K562 (cell line): ENCODE results near the gene TSPAN16. TPM values are rescaled to one million over a fixed set of nuclear protein-coding genes. Genes with fewer than 3 reads are reported as not detected.
A peak's percentile ranks its signal among the peaks of the same experiment; 100 is the strongest.
"Not testable (repeated sequence)": the region's sequence is repeated elsewhere in the genome, so short reads cannot be mapped to it uniquely, and the experiment has no call there.

Experiments used
- ATAC-seq: fragments of 200-7000 bp; cut with Tn5 transposase; 3 replicates; pipeline ENCODE4 v1.9.1; 2020; ENCODE audit warnings: moderate library complexity
- BruUV-seq: library from RNA; stranded (reverse); fragments of 400-500 nt; replicated peaks from 2 replicates; lab custom pipeline; 2021; lab: Mats Ljungman, UMichigan
- CTCF ChIA-PET: fragments of 300-600 bp; formaldehyde crosslinking; extraction: SDS; loops from one replicate; lab custom pipeline; 2021; ENCODE audit warnings: low intra/inter-chr PET ratio; lab: Yijun Ruan, JAX
- POLR2A ChIA-PET: fragments of 300-600, 350-650 bp; sonication (Branson Sonifier 250); formaldehyde crosslinking; extraction: SDS; loops from one replicate; lab custom pipeline; 2021; ENCODE audit warnings: antibody characterized with exemption, inconsistent platforms; lab: Yijun Ruan, JAX
- DNase-seq, 4 experiments: peaks; one replicate each; pipeline versions ENCODE4 v3.0.0 to v3.0.0-alpha.2; 2011 to 2018; ENCODE audit warnings: low spot score in 3 of 4, mixed read lengths in 3 of 4; ENCODE audit errors: extremely low read depth in 1 of 4
- FAIRE-seq: peaks from 2 replicates; lab custom pipeline; 2011; peaks lifted over from hg19 to GRCh38; lab: Jason Lieb, UNC
- H2AFZ ChIP-seq: 2 replicates; pipeline ENCODE4 v1.6.0; 2011; ENCODE audit warnings: low read depth, low read length, control low read depth, inconsistent platforms
- H3K27ac ChIP-seq: fragments of 200-600 bp; 3 replicates; pipeline ENCODE4 v1.8.0; 2011; ENCODE audit warnings: low read depth, mild to moderate bottlenecking, control low read depth, inconsistent platforms, low read length, moderate library complexity, mixed read lengths; ENCODE audit errors: extremely low read depth
- H3K27me3 ChIP-seq, 2 experiments: fragments of 300-600 bp in 1 of 2; 2 replicates in 1 of 2; 3 replicates in 1 of 2; pipeline versions ENCODE4 v1.6.0 to v1.8.0; 2011; ENCODE audit warnings: inconsistent platforms in 2 of 2, low read length in 2 of 2, mild to moderate bottlenecking in 1 of 2, mixed read lengths in 1 of 2, moderate library complexity in 1 of 2; ENCODE audit not compliant: control insufficient read depth in 2 of 2, insufficient read depth in 2 of 2
- H3K36me3 ChIP-seq: fragments of 300-600 bp; 3 replicates; pipeline ENCODE4 v1.8.0; 2011; ENCODE audit warnings: mild to moderate bottlenecking, low read length, inconsistent platforms; ENCODE audit not compliant: control insufficient read depth, insufficient read depth
- H3K4me1 ChIP-seq, 2 experiments: fragments of 200-600 bp in 1 of 2; replicated peaks in 1 of 2; 2 replicates in 1 of 2; 3 replicates in 1 of 2; pipeline versions ENCODE4 v1.5.1 to v1.8.0; 2011; ENCODE audit warnings: inconsistent platforms in 2 of 2, low read length in 2 of 2, mild to moderate bottlenecking in 1 of 2, mixed read lengths in 1 of 2, moderate library complexity in 1 of 2; ENCODE audit not compliant: control insufficient read depth in 2 of 2, insufficient read depth in 2 of 2
- H3K4me2 ChIP-seq: 2 replicates; pipeline ENCODE4 v1.6.1; 2011; ENCODE audit warnings: low read length, control low read depth, inconsistent platforms, mixed read lengths; ENCODE audit not compliant: insufficient read depth
- H3K4me3 ChIP-seq: fragments of 200-600 bp; sonication (generic), shearing (Covaris generic); 2 replicates; pipeline ENCODE4 v1.5.1; 2016; ENCODE audit warnings: control low read depth, inconsistent platforms
- H3K79me2 ChIP-seq: fragments of 200-600 bp; 3 replicates; pipeline ENCODE4 v1.8.0; 2011; ENCODE audit warnings: low read length, inconsistent platforms; ENCODE audit not compliant: control insufficient read depth, insufficient read depth
- H3K9ac ChIP-seq, 2 experiments: 2 replicates each; pipeline versions ENCODE4 v1.6.0 to v1.6.1; 2011; ENCODE audit warnings: low read depth in 2 of 2, low read length in 2 of 2, control low read depth in 1 of 2, inconsistent platforms in 1 of 2, mild to moderate bottlenecking in 1 of 2, mixed read lengths in 1 of 2; ENCODE audit not compliant: insufficient read depth in 1 of 2
- H3K9me1 ChIP-seq: one replicate; pipeline ENCODE4 v1.6.0; 2011; ENCODE audit warnings: inconsistent platforms, mild to moderate bottlenecking, low read length, moderate library complexity; ENCODE audit not compliant: control insufficient read depth, insufficient read depth
- H3K9me3 ChIP-seq: replicated peaks from 2 replicates; pipeline ENCODE4 v1.5.1; 2011; ENCODE audit warnings: low read depth, low read length, inconsistent platforms; ENCODE audit not compliant: control insufficient read depth, insufficient read depth
- H4K20me1 ChIP-seq: replicated peaks from 2 replicates; pipeline ENCODE4 v1.6.1; 2011; ENCODE audit warnings: low read length, inconsistent platforms, mixed read lengths; ENCODE audit not compliant: control insufficient read depth, insufficient read depth
- BCOR ChIP-seq: fragments of 450-650 bp; IDR thresholded peaks from 2 replicates; pipeline ENCODE4 v1.6.1; 2016
- C11orf30 ChIP-seq: fragments of 450-650 bp; IDR thresholded peaks from 2 replicates; pipeline ENCODE4 v1.6.1; 2016; ENCODE audit warnings: low read depth, mild to moderate bottlenecking
- HNRNPH1 ChIP-seq: fragments of 200-400 bp; formaldehyde crosslinking; optimal IDR thresholded peaks from 2 replicates; pipeline ENCODE3; 2017; ENCODE audit warnings: low read depth, mild to moderate bottlenecking, low read length, moderate library complexity
- MYBL2 ChIP-seq, 2 experiments: fragments of 450-650 bp in 1 of 2; sonication (generic) in 1 of 2; formaldehyde crosslinking in 1 of 2; IDR thresholded peaks; 2 replicates each; pipeline versions ENCODE4 v1.6.1 to v1.8.1; 2017 to 2022; ENCODE audit warnings: borderline replicate concordance in 1 of 2, inconsistent platforms in 1 of 2, low read depth in 1 of 2, mild to moderate bottlenecking in 1 of 2, missing genetic modification reagents in 1 of 2, moderate library complexity in 1 of 2
- NR2F6 ChIP-seq: fragments of 450-650 bp; formaldehyde crosslinking; IDR thresholded peaks from 2 replicates; pipeline ENCODE4 v1.4.0; 2020; ENCODE audit warnings: mild to moderate bottlenecking
- RBM25 ChIP-seq: fragments of 200-400 bp; formaldehyde crosslinking; IDR thresholded peaks from 2 replicates; pipeline ENCODE4 v1.6.1; 2018; ENCODE audit warnings: low read length, low read depth, moderate library complexity; ENCODE audit not compliant: severe bottlenecking
- ZNF121 ChIP-seq: sonication (generic); formaldehyde crosslinking; conservative IDR thresholded peaks from 2 replicates; pipeline ENCODE4 v1.8.0; 2022; ENCODE audit warnings: missing genetic modification reagents
- ZNF766 ChIP-seq: fragments of 200-800 bp; sonication (Bioruptor generic); conservative IDR thresholded peaks from 2 replicates; pipeline ENCODE4 v1.6.1; 2016; ENCODE audit warnings: missing genetic modification characterization, missing compliant biosample characterization
- WGBS: fragments of 100-300 bp; shearing (Covaris generic); methylation state at CpG from one replicate; pipeline ENCODE4 v1.1.6; 2016; ENCODE audit warnings: low coverage, mixed read lengths; ENCODE audit not compliant: insufficient coverage; ENCODE audit errors: missing lambda C conversion rate; 5-methylcytosine and 5-hydroxymethylcytosine counted together
- in situ Hi-C: fragments of 300-500 bp; cut with MboI; formaldehyde crosslinking; loops from 4 replicates; pipeline ENCODE4 v1.15.0; 2018; ENCODE audit warnings: inconsistent platforms, mixed read lengths
- intact Hi-C: fragments of 100-400 bp; cut with micrococcal nuclease; formaldehyde crosslinking; loops from 2 replicates; pipeline ENCODE4 v1.14.2; 2022
- polyA plus RNA-seq, 8 experiments: library from polyadenylated mRNA; depleted of rRNA in 4 of 8; stranded (reverse) in 5 of 8; unstranded in 3 of 8; fragments of >200 nt; fragmentation: Nextera tagmentation in 2 of 8; fragmentation: Illumina TruSeq in 1 of 8; extraction: Ambion mirVana in 2 of 8; extraction: Trizol in 1 of 8; gene quantifications; 2 replicates each; pipeline versions ENCODE4 v1.2.1 to v1.2.3, GENCODE V29; 2011 to 2014; ENCODE audit warnings: inconsistent platforms in 1 of 8, missing spikeins in 1 of 8
- total RNA-seq, 7 experiments: library from RNA; depleted of rRNA in 6 of 7; stranded (reverse); fragments of >200 nt in 6 of 7; fragmentation: Illumina TruSeq in 2 of 7; extraction: Trizol in 2 of 7; gene quantifications; 2 replicates each; pipeline versions ENCODE4 v1.2.1 to v1.2.3, GENCODE V29; 2011 to 2021; ENCODE audit warnings: low replicate concordance in 1 of 7
- TF ChIP-seq, protein P1 (sequence below): sonication (generic); formaldehyde crosslinking; IDR thresholded peaks from 2 replicates; pipeline ENCODE4 v1.8.1; 2022; ENCODE audit warnings: missing genetic modification reagents
- TF ChIP-seq, protein P2 (sequence below): sonication (generic); formaldehyde crosslinking; IDR thresholded peaks from 2 replicates; pipeline ENCODE4 v1.8.0; 2022; ENCODE audit warnings: mild to moderate bottlenecking, missing genetic modification reagents

Gene TSPAN16
- total and polyA plus RNA-seq, 9 of the 15 experiments (the other 6 are each of a cell fraction or from before 2014, with no cell fraction given): not detected

DNA sequence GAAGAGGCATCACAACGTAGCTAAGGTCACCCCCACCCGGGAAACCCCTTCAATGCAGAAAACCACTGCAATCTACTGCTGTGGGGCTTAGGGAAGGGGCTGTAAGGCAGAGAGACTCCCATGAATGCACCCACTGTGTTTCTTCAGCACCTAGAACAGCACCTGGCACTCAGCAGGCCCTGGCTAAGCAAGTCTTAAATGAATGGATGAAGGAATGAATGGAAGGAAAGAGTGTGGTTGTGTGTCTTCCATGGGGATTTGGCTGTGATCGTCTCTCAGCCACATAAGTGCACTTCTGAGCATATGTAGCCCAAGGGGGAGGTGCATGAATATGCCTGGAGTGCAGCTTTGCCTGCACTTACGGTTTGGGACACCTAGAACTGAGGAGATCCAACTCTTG, 53.2 kb downstream of the TSPAN16 start (continued):
- TF ChIP-seq MYBL2 (IDR thresholded peaks at IDR 0.05; ENCODE audit: low read depth) (no peak), MYBL2 (CRISPR knock-in tag; IDR thresholded peaks at IDR 0.05; ENCODE audit: borderline replicate concordance) (no peak), HNRNPH1 (no peak), C11orf30 (no peak), NR2F6 (CRISPR knock-in tag) (no peak), ZNF766 (CRISPR knock-in tag) (no peak)
- TF ChIP-seq, protein P1, sequence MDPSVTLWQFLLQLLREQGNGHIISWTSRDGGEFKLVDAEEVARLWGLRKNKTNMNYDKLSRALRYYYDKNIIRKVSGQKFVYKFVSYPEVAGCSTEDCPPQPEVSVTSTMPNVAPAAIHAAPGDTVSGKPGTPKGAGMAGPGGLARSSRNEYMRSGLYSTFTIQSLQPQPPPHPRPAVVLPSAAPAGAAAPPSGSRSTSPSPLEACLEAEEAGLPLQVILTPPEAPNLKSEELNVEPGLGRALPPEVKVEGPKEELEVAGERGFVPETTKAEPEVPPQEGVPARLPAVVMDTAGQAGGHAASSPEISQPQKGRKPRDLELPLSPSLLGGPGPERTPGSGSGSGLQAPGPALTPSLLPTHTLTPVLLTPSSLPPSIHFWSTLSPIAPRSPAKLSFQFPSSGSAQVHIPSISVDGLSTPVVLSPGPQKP: no peak
- TF ChIP-seq, protein P2, sequence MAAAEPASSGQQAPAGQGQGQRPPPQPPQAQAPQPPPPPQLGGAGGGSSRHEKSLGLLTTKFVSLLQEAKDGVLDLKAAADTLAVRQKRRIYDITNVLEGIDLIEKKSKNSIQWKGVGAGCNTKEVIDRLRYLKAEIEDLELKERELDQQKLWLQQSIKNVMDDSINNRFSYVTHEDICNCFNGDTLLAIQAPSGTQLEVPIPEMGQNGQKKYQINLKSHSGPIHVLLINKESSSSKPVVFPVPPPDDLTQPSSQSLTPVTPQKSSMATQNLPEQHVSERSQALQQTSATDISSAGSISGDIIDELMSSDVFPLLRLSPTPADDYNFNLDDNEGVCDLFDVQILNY (CRISPR knock-in tag): no peak

DNA sequence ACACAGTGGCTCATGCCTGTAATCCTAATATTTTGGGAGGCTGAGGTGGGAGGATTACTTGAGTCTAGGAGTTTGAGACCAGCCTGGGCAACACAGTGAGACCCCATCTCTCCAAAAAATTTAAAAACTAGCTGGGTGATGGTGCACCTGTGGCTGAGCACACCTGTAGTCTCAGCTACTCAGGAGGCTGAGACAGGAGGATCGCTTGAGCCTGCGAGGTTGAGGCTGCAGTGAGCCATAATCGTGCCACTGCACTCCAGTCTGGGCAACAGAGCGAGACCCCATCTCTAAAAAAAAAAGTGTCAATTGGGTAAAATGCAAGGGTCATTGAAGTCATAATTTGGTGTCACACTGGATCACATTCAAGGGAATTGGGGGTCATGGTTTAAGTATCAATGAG, 58.1 kb downstream of the TSPAN16 start:
- H3K9me1 ChIP-seq, CTCF ChIA-PET, FAIRE-seq, H4K20me1 ChIP-seq, H3K9ac ChIP-seq, ATAC-seq, intact Hi-C loops, H2AFZ ChIP-seq, BruUV-seq, DNase-seq, H3K4me3 ChIP-seq, H3K9me3 ChIP-seq, H3K27me3 ChIP-seq, H3K79me2 ChIP-seq, in situ Hi-C loops, H3K4me2 ChIP-seq, H3K36me3 ChIP-seq, H3K27ac ChIP-seq: not testable (repeated sequence)
- TF ChIP-seq BCOR (peak; percentile 38; the same call in 1 of the 2 replicates), ZNF121 (peak; percentile 97), RBM25 (peak; percentile 27)
- H3K4me1 ChIP-seq: peaks cover 24 to 59% of the 10 kb centered on the region in 2 experiments
- POLR2A ChIA-PET: interaction anchor here (0.6 kb wide), 1 partner anchor 31 kb away, joined by 3 read pairs; no protein-coding TSS in a partner anchor
- 65% methylated on average over 4 of the region's 4 CpGs for WGBS
